Measurements from ENCODE around the gene RPRD1B.

- TF ChIP-seq CTCF (IDR thresholded peaks at IDR 0.05) (no peak), POLR2A (IDR thresholded peaks at IDR 0.05) (no peak)
These were observed 13.0 kb downstream of the RPRD1B start for GRCh38 chr20:38046572-38046971.

Measured in Peyer's patch (tissue), 4 donors.